Motor neuron (in vitro differentiated cells): ENCODE results near the gene RNASE11. TPM values are rescaled to one million over a fixed set of nuclear protein-coding genes. Genes with fewer than 3 reads are reported as not detected.
"Not testable (repeated sequence)": the region's sequence is repeated elsewhere in the genome, so short reads cannot be mapped to it uniquely, and the experiment has no call there.

Experiments used
- ATAC-seq, 8 experiments: fragments of 200-7000 bp; cut with Tn5 transposase; replicated peaks in 6 of 8; 2 replicates each; pipeline ENCODE4 v1.8.0; 2021; ENCODE audit warnings: mild to moderate bottlenecking in 8 of 8, moderate library complexity in 8 of 8
- H3K27ac ChIP-seq, 2 donors: fragments of 250-450 bp; sonication (Bioruptor Pico); 2 replicates each; pipeline ENCODE4 v1.9.0; 2021; ENCODE audit warnings: antibody characterized with exemption in 2 of 2, mild to moderate bottlenecking in 2 of 2, moderate library complexity in 1 of 2
- H3K4me1 ChIP-seq, 2 donors: fragments of 250-450 bp; sonication (Bioruptor Pico); replicated peaks in 1 of 2; 2 replicates each; pipeline ENCODE4 v1.6.1; 2021; ENCODE audit warnings: antibody characterized with exemption in 2 of 2, mild to moderate bottlenecking in 2 of 2, moderate library complexity in 1 of 2
- H3K4me3 ChIP-seq, 5 donors: fragments of 250-450 bp; sonication (Bioruptor Pico); 2 replicates each; pipeline ENCODE4 v1.9.0; 2021; ENCODE audit warnings: antibody characterized with exemption in 5 of 5, mild to moderate bottlenecking in 5 of 5, moderate library complexity in 4 of 5
- whole genome bisulfite sequencing, 10 experiments: fragments of 450-650 bp; shearing (Covaris generic); methylation state at CpG; one replicate each; pipeline ENCODE4 v1.0.0; 2022; 5-methylcytosine and 5-hydroxymethylcytosine counted together
- in situ Hi-C, 9 experiments: fragments of 400-800 bp; cut with MboI; loops; one replicate each; pipeline ENCODE4 v1.15.0; 2021; ENCODE audit warnings: low sequenced_read_pairs in 9 of 9, low pct_unique_long_range_greater_than_20kb in 2 of 9; ENCODE audit not compliant: unreplicated experiment in 9 of 9
- total RNA-seq, 8 experiments: library from RNA; unstranded; fragments of 300-600 nt; gene quantifications; 2 replicates each; pipeline versions ENCODE4 v1.2.3 to v1.2.4, GENCODE V29; 2022

The RNASE11 gene
- total RNA-seq, 8 experiments from 2014 or later: 0.29 TPM; not detected in 7

GRCh38 chr14:20623798-20624197 lies 36.0 kb upstream of the RNASE11 start:
- in situ Hi-C loops: loop anchor here in 4 of 9 experiments (25.0 kb wide), 1 partner anchor 286 kb away; the partner anchor contains the start of genes CCNB1IP1 (in 4 of the 4) and PARP2 (in 4 of the 4)
- no peaks in the 10 kb centered on the region for H3K4me1 ChIP-seq
- H3K27ac ChIP-seq: no peak overlapping the region
- H3K4me3 ChIP-seq: no peak overlapping the region
- ATAC-seq: no peak
- WGBS, 10 experiments: 25 to 92% (median 61%) methylated on average over 1 to 13 of the region's 15 CpGs; no CpG with 5 or more reads in 2 of the 10 experiments

GRCh38 chr14:20622816-20623291 lies 35.1 kb upstream of the RNASE11 start:
- Histone ChIP-seq H3K4me1 (no peaks in the 10 kb centered on the region), H3K27ac (no peak overlapping the region), H3K4me3 (no peak overlapping the region)
- in situ Hi-C loops: loop anchor here in 4 of 9 experiments (25.0 kb wide), 1 partner anchor 286 kb away; the partner anchor contains the start of genes CCNB1IP1 (in 4 of the 4) and PARP2 (in 4 of the 4)
- 0 to 82% (median 51%) methylated on average over 2 to 18 of the region's 29 CpGs; no CpG with 5 or more reads in 4 of the 10 experiments for WGBS, 10 experiments
- ATAC-seq: no peak

GRCh38 chr14:20620798-20621478 lies 33.1 kb upstream of the RNASE11 start:
- no peak overlapping the region for H3K27ac ChIP-seq
- WGBS, 10 experiments: 0 to 100% (median 75%) methylated on average over 1 to 2 of the region's 2 CpGs
- in situ Hi-C loops: loop anchor here in 4 of 9 experiments (25.0 kb wide), 1 partner anchor 284 kb away; the partner anchor contains the start of genes CCNB1IP1 (in 4 of the 4) and PARP2 (in 4 of the 4)

GRCh38 chr14:20619688-20620087 lies 31.9 kb upstream of the RNASE11 start:
- H3K4me1 ChIP-seq, H3K27ac ChIP-seq, ATAC-seq, H3K4me3 ChIP-seq: not testable (repeated sequence)
- in situ Hi-C loops: loop anchor here in 4 of 9 experiments (25.0 kb wide), 1 partner anchor 282 kb away; the partner anchor contains the start of genes CCNB1IP1 (in 4 of the 4) and PARP2 (in 4 of the 4)
- 25 to 92% (median 67%) methylated on average over 2 to 6 of the region's 6 CpGs; no CpG with 5 or more reads in 2 of the 10 experiments for WGBS, 10 experiments

More at GRCh38 chr14:20620798-20621478, 33.1 kb upstream of the RNASE11 start:
- ATAC-seq: no peak
- Histone ChIP-seq H3K4me3 (no peak overlapping the region), H3K4me1 (no peaks in the 10 kb centered on the region)

- no peak for ATAC-seq
- in situ Hi-C loops: loop anchor here in 4 of 9 experiments (25.0 kb wide), 1 partner anchor 281 kb away; the partner anchor contains the start of genes CCNB1IP1 (in 4 of the 4) and PARP2 (in 4 of the 4)
- 11 to 73% (median 51%) methylated on average over 1 to 4 of the region's 4 CpGs; no CpG with 5 or more reads in 2 of the 10 experiments for WGBS, 10 experiments
These were observed 30.5 kb upstream of the RNASE11 start for GRCh38 chr14:20618271-20618749.

GRCh38 chr14:20617138-20618003 lies 29.6 kb upstream of the RNASE11 start:
- in situ Hi-C loops: loop anchor here in 4 of 9 experiments (25.0 kb wide), 1 partner anchor 280 kb away; the partner anchor contains the start of genes CCNB1IP1 (in 4 of the 4) and PARP2 (in 4 of the 4)
- WGBS, 10 experiments: 23 to 100% (median 89%) methylated on average over 3 to 7 of the region's 12 CpGs; no CpG with 5 or more reads in 1 of the 10 experiments
- no peak for ATAC-seq
- H3K4me1 ChIP-seq: peaks cover 0 to 6% of the 10 kb centered on the region in 2 donors
- H3K27ac ChIP-seq: no peak overlapping the region
- no peak overlapping the region for H3K4me3 ChIP-seq

More at GRCh38 chr14:20618271-20618749, 30.5 kb upstream of the RNASE11 start:
- H3K27ac ChIP-seq: no peak overlapping the region
- H3K4me1 ChIP-seq: peaks cover 0 to 6% of the 10 kb centered on the region in 2 donors
- no peak overlapping the region for H3K4me3 ChIP-seq

GRCh38 chr14:20615996-20616395 lies 28.2 kb upstream of the RNASE11 start:
- WGBS, 10 experiments: 79 to 100% (median 90%) methylated on average over 1 to 4 of the region's 5 CpGs; no CpG with 5 or more reads in 3 of the 10 experiments
- H3K4me1 ChIP-seq: peaks cover 0 to 6% of the 10 kb centered on the region in 2 donors
- in situ Hi-C loops: loop anchor here in 4 of 9 experiments (25.0 kb wide), 1 partner anchor 279 kb away; the partner anchor contains the start of genes CCNB1IP1 (in 4 of the 4) and PARP2 (in 4 of the 4)

GRCh38 chr14:20614038-20614840 lies 26.4 kb upstream of the RNASE11 start:
- no peak overlapping the region for H3K27ac ChIP-seq
- H3K4me1 ChIP-seq: peaks cover 0 to 6% of the 10 kb centered on the region in 2 donors
- peak in 6 of 8 experiments; percentile 3 to 9 (median 6) for ATAC-seq
- in situ Hi-C loops: loop anchor here in 4 of 9 experiments (25.0 kb wide), 1 partner anchor 277 kb away; the partner anchor contains the start of genes CCNB1IP1 (in 4 of the 4) and PARP2 (in 4 of the 4)
- WGBS, 10 experiments: 0 to 39% (median 8%) methylated on average over 4 to 15 of the region's 17 CpGs
- peak overlapping the region; percentile 38 to 50 (median 46) for H3K4me3 ChIP-seq

More at GRCh38 chr14:20615996-20616395, 28.2 kb upstream of the RNASE11 start:
- H3K27ac ChIP-seq: no peak overlapping the region
- no peak for ATAC-seq
- no peak overlapping the region for H3K4me3 ChIP-seq

GRCh38 chr14:20613094-20614037 lies 25.6 kb upstream of the RNASE11 start:
- no peak overlapping the region for H3K27ac ChIP-seq
- peak overlapping the region; percentile 38 to 50 (median 46) for H3K4me3 ChIP-seq
- peaks cover 0 to 6% of the 10 kb centered on the region in 2 donors for H3K4me1 ChIP-seq
- in situ Hi-C loops: loop anchor here in 4 of 9 experiments (25.0 kb wide), 1 partner anchor 276 kb away; the partner anchor contains the start of genes CCNB1IP1 (in 4 of the 4) and PARP2 (in 4 of the 4)
- ATAC-seq: peak; percentile 76 to 87 (median 84)
- WGBS, 10 experiments: 0 to 3% (median 0%) methylated on average over 3 to 25 of the region's 34 CpGs; no CpG with 5 or more reads in 1 of the 10 experiments

GRCh38 chr14:20612403-20612802 lies 24.6 kb upstream of the RNASE11 start:
- Histone ChIP-seq H3K4me1 (peaks cover 0 to 6% of the 10 kb centered on the region in 2 donors), H3K27ac (no peak overlapping the region), H3K4me3 (no peak overlapping the region)
- no peak for ATAC-seq
- 28 to 100% (median 47%) methylated on average over 1 to 5 of the region's 5 CpGs; no CpG with 5 or more reads in 1 of the 10 experiments for WGBS, 10 experiments
- in situ Hi-C loops: loop anchor here in 4 of 9 experiments (25.0 kb wide), 1 partner anchor 275 kb away; the partner anchor contains the start of genes CCNB1IP1 (in 4 of the 4) and PARP2 (in 4 of the 4)
